B cell (primary cell): Measurements from ENCODE around the gene TBC1D2B. TPM values are rescaled to one million over a fixed set of nuclear protein-coding genes. Genes with fewer than 3 reads are reported as not detected.

Experiments
- ATAC-seq: fragments of 200-7000 bp; cut with Tn5 transposase; one replicate; pipeline ENCODE4 v1.10.0; 2021; ENCODE audit warnings: low read depth, mild to moderate bottlenecking, moderate number of reproducible peaks, moderate library complexity
- CTCF ChIA-PET: fragments of 350-600 bp; sonication (Branson Sonifier 250); formaldehyde crosslinking; loops from one replicate; lab custom pipeline; 2021; ENCODE audit warnings: antibody characterized with exemption, inconsistent platforms; lab: Charles Lee
- POLR2A ChIA-PET: fragments of 350-600 bp; sonication (Branson Sonifier 250); formaldehyde crosslinking; loops from one replicate; lab custom pipeline; 2021; ENCODE audit warnings: antibody characterized with exemption; lab: Charles Lee
- DNase-seq: peaks from one replicate; pipeline ENCODE4 v3.0.0; 2013
- H2AFZ ChIP-seq: 2 replicates; pipeline ENCODE4 v1.6.1; 2012; ENCODE audit warnings: mild to moderate bottlenecking, low read depth, low read length; ENCODE audit not compliant: insufficient read depth, poor library complexity, severe bottlenecking
- H3K27ac ChIP-seq, 2 donors: 1 replicate in 1 of 2; 2 replicates in 1 of 2; pipeline ENCODE4 v1.5.1; 2012 to 2013; ENCODE audit warnings: low read length in 2 of 2, mild to moderate bottlenecking in 2 of 2, moderate library complexity in 1 of 2
- H3K27me3 ChIP-seq, 4 experiments: fragments of 200-600 bp in 1 of 4; sonication (generic) in 1 of 4; replicated peaks in 1 of 4; 1 replicate in 2 of 4; 2 replicates in 2 of 4; pipeline versions ENCODE4 v1.6.1 to v1.7.0; 2013 to 2016; ENCODE audit warnings: low read length in 3 of 4, mild to moderate bottlenecking in 2 of 4, mixed read lengths in 1 of 4, moderate library complexity in 1 of 4; ENCODE audit not compliant: insufficient read depth in 4 of 4, control insufficient read depth in 3 of 4; ENCODE audit errors: control extremely low read depth in 1 of 4
- H3K36me3 ChIP-seq, 2 experiments: replicated peaks in 1 of 2; 1 replicate in 1 of 2; 2 replicates in 1 of 2; pipeline versions ENCODE4 v1.6.1 to v1.7.1; 2013; ENCODE audit warnings: low read length in 1 of 2; ENCODE audit not compliant: insufficient read depth in 2 of 2, control insufficient read depth in 1 of 2; ENCODE audit errors: control extremely low read depth in 1 of 2, extremely low read depth in 1 of 2
- H3K4me1 ChIP-seq, 2 donors: fragments of 200-600 bp in 1 of 2; sonication (generic) in 1 of 2; 1 replicate in 1 of 2; 2 replicates in 1 of 2; pipeline versions ENCODE4 v1.5.1 to v1.6.1; 2013 to 2017; ENCODE audit warnings: low read length in 2 of 2; ENCODE audit not compliant: control insufficient read depth in 2 of 2, insufficient read depth in 2 of 2
- H3K4me2 ChIP-seq: replicated peaks from 2 replicates; pipeline ENCODE3; 2012; ENCODE audit warnings: mild to moderate bottlenecking, low read depth, low read length; ENCODE audit not compliant: poor library complexity, severe bottlenecking
- H3K4me3 ChIP-seq, 5 experiments: fragments of 200-600 bp in 1 of 5; sonication (generic) in 1 of 5; 1 replicate in 3 of 5; 2 replicates in 2 of 5; pipeline versions ENCODE4 v1.5.1 to v1.7.0; 2011 to 2016; ENCODE audit warnings: low read length in 4 of 5, mild to moderate bottlenecking in 4 of 5, low read depth in 2 of 5, control low read depth in 1 of 5, moderate library complexity in 1 of 5; ENCODE audit not compliant: insufficient read depth in 1 of 5; ENCODE audit errors: control extremely low read depth in 1 of 5, extremely low read depth in 1 of 5
- H3K79me2 ChIP-seq: fragments of 200-600 bp; sonication (generic); one replicate; pipeline ENCODE4 v1.6.0; 2016; ENCODE audit warnings: low read length; ENCODE audit not compliant: control insufficient read depth, insufficient read depth
- H3K9ac ChIP-seq: fragments of 200-600 bp; sonication (generic); 2 replicates; pipeline ENCODE4 v1.6.1; 2017; ENCODE audit warnings: mild to moderate bottlenecking, low read length, moderate library complexity
- H3K9me3 ChIP-seq, 3 donors: one replicate each; pipeline versions ENCODE4 v1.6.1 to v1.7.1; 2013; ENCODE audit warnings: low read length in 2 of 3; ENCODE audit not compliant: control insufficient read depth in 2 of 3, insufficient read depth in 1 of 3; ENCODE audit errors: control extremely low read depth in 1 of 3
- H4K20me1 ChIP-seq: 2 replicates; pipeline ENCODE4 v1.6.0; 2012; ENCODE audit warnings: mild to moderate bottlenecking, low read length; ENCODE audit not compliant: insufficient read depth, control insufficient read depth, poor library complexity, severe bottlenecking
- H3K27ac Mint-ChIP-seq: one replicate; pipeline ENCODE4 v1.8.0; 2021; ENCODE audit warnings: mixed read lengths
- H3K27me3 Mint-ChIP-seq: one replicate; pipeline ENCODE4 v1.8.0; 2021; ENCODE audit warnings: mixed read lengths
- H3K4me1 Mint-ChIP-seq: one replicate; pipeline ENCODE4 v1.8.0; 2021; ENCODE audit warnings: mixed read lengths
- H3K4me3 Mint-ChIP-seq: one replicate; pipeline ENCODE4 v1.8.0; 2021; ENCODE audit warnings: mixed read lengths
- H3K9me3 Mint-ChIP-seq: one replicate; pipeline ENCODE4 v1.8.0; 2022; ENCODE audit warnings: mixed read lengths; ENCODE audit not compliant: insufficient read depth
- EZH2 ChIP-seq: IDR thresholded peaks from 2 replicates; pipeline ENCODE4 v1.6.1; 2012; ENCODE audit warnings: borderline replicate concordance, low read depth, mild to moderate bottlenecking, moderate library complexity, low read length; ENCODE audit not compliant: insufficient read depth, poor library complexity, severe bottlenecking
- WGBS: methylation state at CpG from one replicate; pipeline ENCODE4 v1.1.5; 2013; ENCODE audit warnings: missing lambda C conversion rate; ENCODE audit not compliant: insufficient coverage; 5-methylcytosine and 5-hydroxymethylcytosine counted together
- intact Hi-C: fragments of 100-400 bp; cut with micrococcal nuclease; formaldehyde crosslinking; loops from one replicate; pipeline ENCODE4 v1.10.0; 2022
- polyA plus RNA-seq: library from polyadenylated mRNA; depleted of rRNA; stranded (reverse); fragments of >200 nt; gene quantifications from 2 replicates; pipeline ENCODE4 v1.2.3, GENCODE V29; 2012
- total RNA-seq, 2 donors: library from RNA; stranded (reverse); fragments of 120-200 nt in 1 of 2; gene quantifications; 1 replicate in 1 of 2; 2 replicates in 1 of 2; pipeline versions ENCODE4 v1.2.3 to v1.2.4, GENCODE V29; 2013 to 2022
- TF ChIP-seq, protein P1 (sequence below): fragments of 200-600 bp; IDR thresholded peaks from one replicate; pipeline ENCODE4 v1.8.0; 2022; ENCODE audit warnings: antibody characterized with exemption, mild to moderate bottlenecking

The TBC1D2B gene
- total and polyA plus RNA-seq, 2 donors (not counting 1 experiment from before 2014, with no cell fraction given), result 8.5 to 26.1 TPM

DNA sequence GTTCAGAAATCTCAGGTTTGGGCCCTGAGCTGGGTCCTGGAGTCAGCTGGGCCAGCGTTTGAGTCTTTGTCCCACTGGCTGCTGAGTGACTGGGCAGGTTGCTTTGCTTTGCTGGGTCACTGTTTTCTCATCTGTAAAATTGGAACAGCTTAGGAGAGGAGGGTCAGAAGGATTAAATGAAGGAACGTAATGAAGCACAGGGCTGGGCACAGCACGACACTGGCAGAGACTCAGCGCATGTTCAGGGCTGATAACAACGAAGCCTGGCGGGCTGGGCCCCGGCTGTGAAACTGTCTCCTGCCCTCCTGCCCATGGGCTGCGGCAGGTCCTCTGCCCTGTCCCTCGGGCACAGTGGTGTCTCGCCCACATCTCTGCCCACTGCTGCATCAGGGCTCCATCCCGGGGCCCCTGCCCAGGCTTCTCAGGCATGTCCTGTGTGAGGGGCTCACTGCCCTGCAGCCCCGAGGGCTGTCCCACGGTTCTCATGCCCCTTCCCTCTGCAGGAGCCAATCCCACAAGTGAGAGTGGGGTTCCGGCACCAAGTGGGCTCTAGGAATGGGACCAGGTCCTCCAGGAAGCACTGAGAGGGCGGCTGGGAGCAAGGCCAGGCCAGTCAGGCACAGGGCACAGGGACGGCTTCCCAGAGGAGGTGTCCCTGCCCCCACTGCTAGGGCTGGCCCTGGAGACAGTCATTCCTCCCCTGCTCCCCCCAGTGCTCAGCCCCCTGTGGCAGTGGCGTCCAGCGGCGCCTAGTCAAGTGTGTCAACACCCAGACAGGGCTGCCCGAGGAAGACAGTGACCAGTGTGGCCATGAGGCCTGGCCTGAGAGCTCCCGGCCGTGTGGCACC, 88.0 kb downstream of the TBC1D2B start:
- H3K36me3 ChIP-seq, result no peaks in the 10 kb centered on the region
- DNase-seq (no peak), ATAC-seq (no peak)
- ChIA-PET POLR2A (no interaction called here), CTCF (interaction anchor here (0.7 to 4.6 kb wide), 2 partner anchors 119 to 120 kb away, joined by 3 to 12 read pairs; no protein-coding TSS in a partner anchor)
- no peaks in the 10 kb centered on the region for H3K27me3 ChIP-seq
- TF ChIP-seq, protein P1, sequence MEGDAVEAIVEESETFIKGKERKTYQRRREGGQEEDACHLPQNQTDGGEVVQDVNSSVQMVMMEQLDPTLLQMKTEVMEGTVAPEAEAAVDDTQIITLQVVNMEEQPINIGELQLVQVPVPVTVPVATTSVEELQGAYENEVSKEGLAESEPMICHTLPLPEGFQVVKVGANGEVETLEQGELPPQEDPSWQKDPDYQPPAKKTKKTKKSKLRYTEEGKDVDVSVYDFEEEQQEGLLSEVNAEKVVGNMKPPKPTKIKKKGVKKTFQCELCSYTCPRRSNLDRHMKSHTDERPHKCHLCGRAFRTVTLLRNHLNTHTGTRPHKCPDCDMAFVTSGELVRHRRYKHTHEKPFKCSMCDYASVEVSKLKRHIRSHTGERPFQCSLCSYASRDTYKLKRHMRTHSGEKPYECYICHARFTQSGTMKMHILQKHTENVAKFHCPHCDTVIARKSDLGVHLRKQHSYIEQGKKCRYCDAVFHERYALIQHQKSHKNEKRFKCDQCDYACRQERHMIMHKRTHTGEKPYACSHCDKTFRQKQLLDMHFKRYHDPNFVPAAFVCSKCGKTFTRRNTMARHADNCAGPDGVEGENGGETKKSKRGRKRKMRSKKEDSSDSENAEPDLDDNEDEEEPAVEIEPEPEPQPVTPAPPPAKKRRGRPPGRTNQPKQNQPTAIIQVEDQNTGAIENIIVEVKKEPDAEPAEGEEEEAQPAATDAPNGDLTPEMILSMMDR, result no peak
- no peak for TF ChIP-seq EZH2
- no peaks in the 10 kb centered on the region for H3K79me2 ChIP-seq
- peaks cover 40% of the 10 kb centered on the region for H3K4me1 Mint-ChIP-seq
- H2AFZ ChIP-seq, result no peak overlapping the region
- H4K20me1 ChIP-seq, result no peaks in the 10 kb centered on the region
- H3K4me3 Mint-ChIP-seq, result no peak overlapping the region
- H3K9me3 ChIP-seq, result no peaks in the 10 kb centered on the region
- no peak overlapping the region for H3K4me2 ChIP-seq
- H3K4me1 ChIP-seq, result peaks cover 32 to 33% of the 10 kb centered on the region in 2 donors
- 76% methylated on average over 22 of the region's 22 CpGs for WGBS
- H3K27me3 Mint-ChIP-seq, result no peaks in the 10 kb centered on the region
- H3K9ac ChIP-seq, result no peak overlapping the region
- H3K4me3 ChIP-seq, result no peak overlapping the region
- no peak overlapping the region for H3K27ac ChIP-seq
- no peaks in the 10 kb centered on the region for H3K9me3 Mint-ChIP-seq
- intact Hi-C loops, result loop anchor here (5.0 kb wide), 1 partner anchor 68 kb away; no protein-coding TSS in a partner anchor
- no peak overlapping the region for H3K27ac Mint-ChIP-seq
